GM18951 (cell line): ENCODE results near the gene ANKRD31.
"Not testable (repeated sequence)": the region's sequence is repeated elsewhere in the genome, so short reads cannot be mapped to it uniquely, and the experiment has no call there.

ENCODE experiments used
- POLR2A ChIP-seq: IDR thresholded peaks from 4 replicates; pipeline ENCODE4 v1.6.1; 2011; ENCODE audit warnings: mild to moderate bottlenecking; ENCODE audit not compliant: insufficient read length, insufficient read depth; ENCODE audit errors: extremely low read depth
- in situ Hi-C: fragments of 300-500 bp; cut with MboI; formaldehyde crosslinking; loops from one replicate; pipeline ENCODE4 v1.12.0; 2022; ENCODE audit warnings: low sequenced_read_pairs, mixed read lengths, inconsistent platforms; ENCODE audit not compliant: unreplicated experiment

Gene ANKRD31

GRCh38 chr5:75262271-75262670 lies 25.6 kb upstream of the ANKRD31 start:
- no peak for TF ChIP-seq POLR2A
- in situ Hi-C loops = no loop called here

GRCh38 chr5:75260708-75261107 lies 24.0 kb upstream of the ANKRD31 start:
- TF ChIP-seq POLR2A = no peak

GRCh38 chr5:75250452-75250851 lies 13.8 kb upstream of the ANKRD31 start:
- in situ Hi-C loops = not testable (repeated sequence)

More at GRCh38 chr5:75260708-75261107, 24.0 kb upstream of the ANKRD31 start:
- in situ Hi-C loops = no loop called here

- in situ Hi-C loops = loop anchor here (25.0 kb wide), 1 partner anchor 442 kb away; no protein-coding TSS in a partner anchor
- no peak for TF ChIP-seq POLR2A
Measured at GRCh38 chr5:75245023-75245422, 8.3 kb upstream of the ANKRD31 start.

- TF ChIP-seq POLR2A = no peak
- in situ Hi-C loops = loop anchor here (25.0 kb wide), 1 partner anchor 444 kb away; no protein-coding TSS in a partner anchor
Measured at GRCh38 chr5:75243510-75243909, 6.8 kb upstream of the ANKRD31 start.

GRCh38 chr5:75243100-75243499 lies 6.4 kb upstream of the ANKRD31 start:
- in situ Hi-C loops = loop anchor here (25.0 kb wide), 1 partner anchor 444 kb away; no protein-coding TSS in a partner anchor

GRCh38 chr5:75242067-75242466 lies 5.4 kb upstream of the ANKRD31 start:
- no peak for TF ChIP-seq POLR2A
- in situ Hi-C loops = loop anchor here (25.0 kb wide), 1 partner anchor 445 kb away; no protein-coding TSS in a partner anchor

More at GRCh38 chr5:75243100-75243499, 6.4 kb upstream of the ANKRD31 start:
- no peak for TF ChIP-seq POLR2A

- TF ChIP-seq POLR2A = no peak
- in situ Hi-C loops = loop anchor here (25.0 kb wide), 1 partner anchor 448 kb away; no protein-coding TSS in a partner anchor
Measured at GRCh38 chr5:75239681-75240080, 3.0 kb upstream of the ANKRD31 start.

- TF ChIP-seq POLR2A = no peak
- in situ Hi-C loops = loop anchor here (25.0 kb wide), 1 partner anchor 452 kb away; no protein-coding TSS in a partner anchor
Measured at GRCh38 chr5:75235711-75236110, 967 bp downstream of the ANKRD31 start.

GRCh38 chr5:75234251-75234650 lies 2.4 kb downstream of the ANKRD31 start:
- TF ChIP-seq POLR2A = no peak
- in situ Hi-C loops = loop anchor here (25.0 kb wide), 1 partner anchor 453 kb away; no protein-coding TSS in a partner anchor

- in situ Hi-C loops = loop anchor here (25.0 kb wide), 1 partner anchor 460 kb away; no protein-coding TSS in a partner anchor
Measured at GRCh38 chr5:75226916-75227315, 9.8 kb downstream of the ANKRD31 start.

GRCh38 chr5:75225506-75225905 lies 11.2 kb downstream of the ANKRD31 start:
- in situ Hi-C loops = loop anchor here (25.0 kb wide), 1 partner anchor 462 kb away; no protein-coding TSS in a partner anchor
- no peak for TF ChIP-seq POLR2A

More at GRCh38 chr5:75226916-75227315, 9.8 kb downstream of the ANKRD31 start:
- no peak for TF ChIP-seq POLR2A

- in situ Hi-C loops = not testable (repeated sequence)
Measured at GRCh38 chr5:75220787-75221186, 15.9 kb downstream of the ANKRD31 start.

GRCh38 chr5:75214928-75215327 lies 21.8 kb downstream of the ANKRD31 start:
- in situ Hi-C loops = no loop called here
- no peak for TF ChIP-seq POLR2A
